GM11168 (cell line): ENCODE results near the gene GALNS.

Experiments
- in situ Hi-C: fragments of 300-500 bp; cut with MboI; formaldehyde crosslinking; loops from one replicate; pipeline ENCODE4 v1.12.0; 2022; ENCODE audit warnings: low sequenced_read_pairs; ENCODE audit not compliant: unreplicated experiment

Gene GALNS

DNA sequence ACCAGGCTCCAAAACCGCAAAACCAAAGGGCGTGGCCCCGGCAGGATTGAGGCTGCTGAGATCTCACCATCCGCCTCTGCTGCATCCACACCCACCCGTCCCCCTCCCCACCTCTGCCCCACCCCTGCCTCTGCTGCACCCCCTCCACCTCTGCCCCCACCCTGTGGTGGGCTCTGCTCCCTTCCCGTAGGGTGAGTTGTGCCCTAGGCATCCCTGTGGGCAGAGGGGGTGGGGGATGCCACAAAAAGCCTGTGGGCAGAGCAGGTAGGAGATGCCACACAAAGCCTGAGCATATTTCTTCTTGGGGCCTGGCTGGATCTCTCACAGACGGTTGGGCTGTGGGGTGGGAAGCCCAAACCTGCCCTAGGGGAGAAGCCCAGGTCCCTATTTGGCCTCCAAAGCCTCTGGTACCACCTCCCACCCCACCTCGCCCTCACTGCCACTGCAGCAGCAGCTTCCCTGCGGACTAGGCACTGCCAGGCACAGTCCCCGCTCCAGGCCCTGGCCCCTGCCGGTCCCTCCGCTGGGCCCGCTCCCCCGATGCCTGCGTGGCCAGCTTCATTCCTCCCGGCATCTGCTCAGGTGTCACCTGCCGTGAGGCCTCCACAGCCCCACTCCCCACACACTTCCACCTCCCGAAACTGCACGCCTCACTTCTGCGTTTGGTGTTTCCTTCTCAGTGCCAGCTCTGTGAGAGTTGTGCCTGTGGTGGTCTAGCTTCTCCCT is 21.0 kb upstream of the GALNS start:
- in situ Hi-C loops: no loop called here

DNA sequence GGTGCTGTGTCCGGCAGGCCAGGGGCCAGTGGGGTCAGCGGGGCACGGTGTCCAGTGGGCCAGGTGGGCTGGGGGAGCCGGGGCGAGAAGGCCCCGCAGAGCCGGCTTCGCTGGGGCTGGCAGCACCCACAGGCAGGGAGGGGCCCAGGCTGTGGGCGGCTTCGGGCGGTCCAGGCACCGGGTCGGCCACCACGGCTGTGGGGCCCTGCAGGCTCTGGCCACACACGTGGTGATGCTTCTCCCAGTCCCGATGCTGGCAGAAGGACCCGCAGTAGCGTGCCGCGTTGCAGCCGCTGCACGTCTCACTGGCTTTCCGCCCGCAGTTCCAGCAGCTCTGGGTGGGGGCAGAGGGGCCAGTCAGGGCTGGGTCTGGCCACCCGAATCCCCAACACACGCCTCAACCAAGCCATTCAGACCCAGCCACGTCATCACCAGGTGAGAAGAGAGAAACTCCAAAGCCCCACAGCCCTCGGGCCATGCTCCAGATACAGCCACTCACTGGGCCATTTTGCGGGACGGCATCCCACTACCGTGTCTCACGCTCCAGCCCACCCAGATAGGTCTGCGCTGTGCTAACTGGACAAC is 20.3 kb upstream of the GALNS start:
- in situ Hi-C loops: no loop called here

DNA sequence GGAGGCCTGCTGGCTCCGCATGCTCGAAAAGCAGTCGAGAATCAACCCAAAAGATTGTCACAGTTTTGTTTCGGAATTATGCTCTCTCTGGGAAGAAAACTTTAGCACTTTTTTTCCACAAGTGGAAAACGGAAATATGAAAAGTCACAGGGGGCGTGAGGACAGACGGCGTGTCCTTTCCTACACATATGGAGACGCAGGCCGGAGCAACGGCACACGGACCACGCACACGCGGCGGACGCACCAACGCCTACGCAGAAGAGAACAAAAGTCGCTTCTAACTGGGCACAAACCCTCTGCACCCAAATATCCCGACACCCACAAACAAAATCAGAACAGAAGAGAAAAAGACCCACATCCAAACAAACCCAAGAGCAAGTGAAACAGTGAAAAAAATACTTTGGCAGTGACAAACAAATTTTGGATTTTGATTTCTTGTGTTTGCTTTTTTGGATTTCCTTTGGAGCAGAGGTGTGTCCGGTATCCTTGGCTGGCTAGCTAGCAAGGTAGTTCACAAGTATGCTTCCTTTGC is 19.0 kb upstream of the GALNS start:
- in situ Hi-C loops: no loop called here

DNA sequence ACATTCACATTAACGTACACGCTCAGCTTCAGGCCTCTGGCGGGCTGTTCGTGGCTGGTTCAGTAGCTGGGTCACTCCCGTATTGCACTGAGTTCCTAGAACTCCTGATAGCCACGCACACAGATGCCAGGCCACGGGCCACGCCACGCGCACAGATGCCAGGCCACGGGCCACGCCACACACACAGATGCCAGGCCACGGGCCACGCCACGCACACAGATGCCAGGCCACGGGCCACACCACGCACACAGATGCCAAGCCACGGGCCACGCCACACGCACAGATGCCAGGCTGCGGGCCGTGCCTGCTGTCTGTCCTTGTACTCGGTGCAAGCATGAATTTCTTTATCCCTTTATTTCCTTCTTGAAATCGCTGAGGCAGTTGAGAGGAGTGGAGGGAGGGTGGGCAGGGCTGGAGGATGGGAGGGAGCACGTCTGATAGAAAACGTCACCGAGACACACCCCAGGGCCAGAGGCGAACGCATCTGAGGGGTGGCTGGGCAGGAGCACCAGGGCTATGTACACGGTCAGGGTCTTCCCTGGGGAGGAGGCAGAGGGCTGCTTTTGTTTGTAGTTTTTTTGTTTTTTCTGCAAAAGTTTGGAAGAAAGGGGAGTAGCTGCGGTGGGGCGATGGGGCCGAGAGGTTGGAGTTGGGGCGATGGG is 18.3 kb upstream of the GALNS start:
- in situ Hi-C loops: no loop called here

GRCh38 chr16:88872650-88873331 is 16.0 kb upstream of the GALNS start:
- in situ Hi-C loops: no loop called here

DNA sequence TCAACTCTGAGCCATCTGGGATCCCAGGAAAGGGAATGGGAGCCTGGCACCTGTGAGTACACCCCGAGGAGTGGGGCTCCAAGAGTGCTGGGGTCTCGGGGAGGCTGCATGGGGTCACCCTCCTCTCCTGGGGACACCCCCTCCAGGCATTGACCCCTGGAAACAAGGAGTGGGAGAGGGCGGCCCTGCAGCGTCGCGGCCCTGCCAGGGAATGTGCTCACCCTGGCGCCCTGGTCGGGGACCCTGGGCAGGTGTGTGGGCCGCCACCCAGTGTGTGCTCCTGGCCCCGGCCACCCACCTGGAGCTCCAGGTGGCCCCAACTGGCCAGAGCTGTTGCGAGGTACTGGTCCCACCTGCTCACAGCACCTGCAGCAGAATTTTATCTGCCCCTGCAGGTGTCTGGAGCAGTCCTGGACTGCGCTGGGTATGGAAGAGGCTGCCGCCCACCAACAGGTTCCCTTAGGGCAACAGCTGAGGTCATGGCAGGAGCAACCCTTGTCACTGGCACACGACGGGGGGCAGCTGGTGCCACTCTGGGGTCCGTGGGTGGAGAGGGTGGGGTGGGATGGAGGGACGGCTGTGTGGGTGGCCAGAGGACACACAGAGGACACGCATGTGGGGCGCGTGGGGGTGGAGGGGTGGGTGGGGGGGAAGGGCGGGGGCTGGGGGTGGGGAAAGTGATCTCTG is 15.1 kb upstream of the GALNS start:
- in situ Hi-C loops: no loop called here

DNA sequence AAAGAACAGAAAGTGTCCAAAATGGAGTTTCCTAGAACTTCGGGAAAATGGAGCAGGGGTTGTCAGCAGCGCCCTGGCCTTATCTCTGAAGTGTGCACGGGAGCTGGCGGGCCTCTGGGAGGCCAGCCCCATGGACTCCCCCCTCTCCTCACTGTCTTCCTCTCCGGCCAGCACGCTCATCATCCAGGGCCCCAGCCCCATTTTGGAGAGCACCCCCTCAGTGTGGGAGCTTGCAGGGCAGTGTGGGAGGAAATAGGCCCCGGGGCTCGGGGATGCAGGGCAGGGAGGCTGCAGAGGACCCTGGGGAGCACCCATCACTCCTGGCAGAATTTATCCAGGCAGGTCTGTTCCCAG is 14.6 kb upstream of the GALNS start:
- in situ Hi-C loops: no loop called here

- in situ Hi-C loops: no loop called here
Measured at GRCh38 chr16:88870608-88871348, 14.0 kb upstream of the GALNS start.

- in situ Hi-C loops: no loop called here
Measured at GRCh38 chr16:88869673-88869980, 12.9 kb upstream of the GALNS start.

DNA sequence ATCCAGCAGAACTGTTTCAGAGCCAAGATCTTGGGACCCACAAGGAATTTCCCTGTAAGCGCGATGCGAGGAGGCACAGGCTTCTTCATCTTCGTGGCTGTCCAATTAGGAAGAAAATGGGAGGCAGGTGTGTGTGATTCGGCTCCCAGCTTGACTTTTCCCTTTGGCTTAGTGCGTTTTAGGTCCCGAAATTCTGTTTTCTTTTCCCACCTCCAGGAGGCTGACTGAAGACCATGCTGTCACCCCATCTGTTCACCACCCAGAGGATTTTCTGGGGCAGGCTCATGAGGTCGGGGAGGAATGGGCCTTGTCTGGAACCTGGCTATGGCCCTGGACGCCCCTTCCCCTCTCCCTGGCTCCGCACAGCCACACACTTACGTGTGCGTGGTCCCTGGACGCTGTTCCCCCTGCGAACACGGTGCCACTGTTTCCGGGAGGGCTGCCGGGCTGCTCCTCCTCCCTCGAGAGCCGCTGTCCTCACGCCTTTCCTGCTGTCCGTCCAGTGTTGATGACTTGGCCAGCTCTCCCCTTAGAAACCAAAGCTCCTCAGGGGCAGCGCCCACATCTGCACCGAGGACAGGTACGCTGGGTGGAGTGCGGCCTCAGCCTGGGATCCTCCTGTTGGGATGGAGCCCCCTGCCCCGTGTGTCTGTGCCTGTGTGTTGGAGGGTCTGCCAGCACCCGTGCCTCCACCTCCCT is 12.4 kb upstream of the GALNS start:
- in situ Hi-C loops: no loop called here

DNA sequence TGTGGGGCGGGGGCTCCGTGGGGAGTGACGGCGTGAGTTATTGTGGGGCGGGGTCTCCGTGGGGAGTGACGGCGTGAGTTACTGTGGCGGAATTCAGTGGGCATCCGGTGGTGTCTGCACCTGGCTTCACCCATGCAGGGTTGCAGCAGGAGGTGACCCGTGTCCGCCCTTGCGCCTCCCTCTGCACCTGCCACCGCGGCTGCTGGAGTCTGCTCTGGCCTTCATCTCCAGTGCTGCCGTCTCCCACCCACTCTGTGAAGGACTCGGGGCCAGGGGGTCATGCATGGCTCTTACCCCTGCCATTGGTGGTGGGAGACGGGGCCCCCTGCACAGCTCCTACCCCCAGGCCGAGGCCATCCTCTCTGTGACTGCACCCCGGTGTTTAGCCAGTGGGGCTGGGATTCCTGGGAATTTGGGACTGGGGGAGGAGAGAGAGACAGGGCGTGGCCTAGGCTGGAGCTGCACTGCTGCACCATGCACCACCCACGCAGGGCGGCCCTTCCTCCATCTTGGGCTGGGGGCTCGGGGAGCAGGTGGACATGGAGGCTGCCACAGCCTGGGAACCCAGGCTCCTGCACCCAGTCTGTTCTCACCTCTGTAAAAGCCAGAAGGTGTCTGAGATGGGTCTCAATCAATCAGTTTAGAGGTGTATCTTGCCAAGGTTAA is 11.0 kb upstream of the GALNS start:
- in situ Hi-C loops: no loop called here

DNA sequence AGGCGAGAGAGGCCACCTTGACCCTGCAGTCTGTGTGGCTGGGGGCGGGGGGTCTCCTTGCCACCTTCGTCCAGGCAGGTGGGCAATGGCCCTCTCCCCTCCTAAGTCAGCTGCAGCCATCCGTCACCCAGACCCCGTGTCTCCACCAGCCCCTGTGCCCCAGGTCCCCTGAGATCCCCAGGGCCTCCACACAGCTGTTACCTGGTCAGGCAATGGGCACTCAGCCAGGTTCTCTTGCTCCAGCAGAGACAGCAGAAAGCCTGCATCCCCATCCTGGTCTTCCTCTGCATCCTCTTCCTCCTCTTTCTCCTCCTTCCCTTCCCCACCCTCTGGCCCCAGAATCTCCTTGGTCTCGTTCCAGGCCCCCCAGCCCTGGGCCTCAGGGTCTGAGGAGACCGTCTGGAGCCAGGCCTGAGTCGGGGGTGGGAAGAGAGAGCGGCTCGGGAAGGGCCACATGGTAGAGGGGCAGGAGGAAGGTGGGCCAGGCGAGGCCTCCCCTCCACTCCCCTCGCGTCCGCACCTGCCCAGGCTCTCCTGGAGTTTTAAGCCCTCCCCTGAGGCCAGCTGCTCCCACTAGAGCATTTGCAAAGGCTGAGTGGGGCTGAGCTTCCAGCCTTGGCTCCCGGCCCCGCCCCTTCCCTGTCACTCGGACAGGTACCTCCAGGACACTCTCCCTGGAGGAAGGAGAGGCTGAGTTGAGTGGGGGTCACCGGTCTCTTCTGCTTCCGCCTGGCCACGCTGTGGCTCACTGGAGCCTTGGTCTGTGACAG is 9.6 kb upstream of the GALNS start, which contains the start of gene PABPN1L:
Gene PABPN1L, minus strand, starts transcription at position 510 of the 770 bp plus-strand sequence. Its CDS starts 54 bp downstream, at position 456.
- in situ Hi-C loops: no loop called here

DNA sequence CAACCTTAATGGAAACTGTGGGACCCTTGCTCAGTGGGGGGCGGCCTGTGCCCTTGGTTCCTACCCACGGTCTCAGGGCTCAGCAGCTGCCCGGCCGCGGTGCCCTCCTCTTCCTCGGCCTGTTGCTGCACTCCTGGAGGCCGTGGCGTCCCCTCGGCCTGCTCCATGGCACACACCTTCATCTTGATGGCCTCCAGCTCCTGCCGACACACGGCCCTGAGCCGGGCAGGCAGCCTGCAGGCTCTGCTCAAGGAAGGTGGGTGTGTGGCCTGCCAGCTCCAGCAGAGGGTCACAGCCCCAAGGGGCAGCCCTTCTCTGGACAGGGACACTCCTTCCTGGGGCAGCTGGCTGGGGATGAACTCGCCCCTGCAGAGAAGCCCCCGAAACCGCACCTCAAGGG is 9.0 kb upstream of the GALNS start:
- in situ Hi-C loops: no loop called here

DNA sequence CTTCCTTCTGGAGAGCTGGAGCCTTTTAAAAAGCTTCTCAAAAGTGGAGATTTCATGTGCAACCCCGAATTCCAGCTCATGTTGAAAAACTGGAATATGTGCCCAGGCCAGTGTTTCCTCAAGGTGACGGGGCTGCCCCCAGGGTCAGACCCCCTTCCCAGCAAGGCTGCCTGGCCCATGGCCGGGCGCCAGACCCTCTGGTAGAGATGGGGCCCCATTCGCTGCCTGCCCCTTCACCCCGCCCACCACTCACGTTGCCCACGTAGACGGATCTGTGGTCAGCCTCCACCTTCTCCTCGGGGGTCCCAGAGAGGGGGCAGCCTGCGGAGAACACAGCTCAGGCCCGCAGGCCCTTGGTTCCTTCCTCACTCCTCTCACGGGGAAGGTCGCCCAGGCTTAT is 8.6 kb upstream of the GALNS start:
- in situ Hi-C loops: no loop called here

DNA sequence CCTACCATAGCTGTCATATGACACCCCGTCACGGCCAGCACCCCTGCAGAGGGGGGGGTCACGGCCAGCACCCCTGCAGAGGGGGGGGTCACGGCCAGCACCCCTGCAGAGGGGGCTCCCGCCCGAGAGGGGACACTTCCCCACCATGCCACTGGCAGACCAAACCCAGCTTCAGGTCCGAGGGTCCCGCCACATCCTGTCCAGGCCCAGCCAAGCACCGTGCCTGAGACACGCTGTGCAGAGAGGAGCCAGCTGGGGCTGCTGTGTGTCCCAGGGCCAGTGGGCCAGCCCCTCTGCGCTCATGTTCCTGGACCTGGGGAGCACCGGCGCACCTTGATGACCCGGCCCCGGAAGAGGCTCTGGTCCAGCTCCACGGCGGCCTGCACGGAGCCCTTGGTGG is 7.8 kb upstream of the GALNS start:
- in situ Hi-C loops: no loop called here

- in situ Hi-C loops: no loop called here
Measured at GRCh38 chr16:88864099-88864498, 7.4 kb upstream of the GALNS start.

GRCh38 chr16:88863426-88863825 is 6.7 kb upstream of the GALNS start:
- in situ Hi-C loops: no loop called here

- in situ Hi-C loops: no loop called here
Measured at GRCh38 chr16:88862968-88863367, 6.2 kb upstream of the GALNS start.
